ENCODE measurements around the gene P2RX7.

The P2RX7 gene

DNA sequence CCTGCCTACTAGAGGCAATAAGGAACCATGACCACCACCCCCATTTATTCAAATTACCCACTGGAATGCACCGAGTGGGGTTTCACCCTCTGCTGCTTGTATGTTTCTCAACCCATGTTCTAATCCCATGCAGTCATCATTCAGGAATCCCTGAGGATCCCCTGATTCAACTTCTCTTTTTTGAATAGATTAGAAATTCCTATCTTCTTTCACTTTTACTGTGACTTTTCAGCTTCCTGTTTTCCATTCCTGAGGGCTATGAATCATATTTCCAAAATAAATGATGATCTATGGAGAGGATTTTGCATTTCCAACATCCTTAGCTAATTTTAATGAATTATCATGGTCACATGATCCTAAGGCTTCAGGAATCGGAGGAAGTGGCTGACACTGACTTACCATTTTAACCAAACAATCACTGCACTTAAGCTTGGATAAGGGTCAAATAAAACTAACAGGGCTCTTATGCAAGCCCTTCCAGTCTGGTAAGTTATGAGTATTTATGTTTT, 57.9 kb downstream of the P2RX7 start:
- no peak overlapping the region for H3K4me3 ChIP-seq (replicated peaks; ENCODE audit: insufficient read depth, low read length)
- H3K27me3 ChIP-seq (ENCODE audit: insufficient read depth, poor library complexity, severe bottlenecking) = no peaks in the 10 kb centered on the region
- no peak overlapping the region for H3K27ac ChIP-seq (replicated peaks)
- TF ChIP-seq POLR2AphosphoS5 (IDR thresholded peaks at IDR 0.05; ENCODE audit: low read depth) = no peak
- TF ChIP-seq, protein P1, sequence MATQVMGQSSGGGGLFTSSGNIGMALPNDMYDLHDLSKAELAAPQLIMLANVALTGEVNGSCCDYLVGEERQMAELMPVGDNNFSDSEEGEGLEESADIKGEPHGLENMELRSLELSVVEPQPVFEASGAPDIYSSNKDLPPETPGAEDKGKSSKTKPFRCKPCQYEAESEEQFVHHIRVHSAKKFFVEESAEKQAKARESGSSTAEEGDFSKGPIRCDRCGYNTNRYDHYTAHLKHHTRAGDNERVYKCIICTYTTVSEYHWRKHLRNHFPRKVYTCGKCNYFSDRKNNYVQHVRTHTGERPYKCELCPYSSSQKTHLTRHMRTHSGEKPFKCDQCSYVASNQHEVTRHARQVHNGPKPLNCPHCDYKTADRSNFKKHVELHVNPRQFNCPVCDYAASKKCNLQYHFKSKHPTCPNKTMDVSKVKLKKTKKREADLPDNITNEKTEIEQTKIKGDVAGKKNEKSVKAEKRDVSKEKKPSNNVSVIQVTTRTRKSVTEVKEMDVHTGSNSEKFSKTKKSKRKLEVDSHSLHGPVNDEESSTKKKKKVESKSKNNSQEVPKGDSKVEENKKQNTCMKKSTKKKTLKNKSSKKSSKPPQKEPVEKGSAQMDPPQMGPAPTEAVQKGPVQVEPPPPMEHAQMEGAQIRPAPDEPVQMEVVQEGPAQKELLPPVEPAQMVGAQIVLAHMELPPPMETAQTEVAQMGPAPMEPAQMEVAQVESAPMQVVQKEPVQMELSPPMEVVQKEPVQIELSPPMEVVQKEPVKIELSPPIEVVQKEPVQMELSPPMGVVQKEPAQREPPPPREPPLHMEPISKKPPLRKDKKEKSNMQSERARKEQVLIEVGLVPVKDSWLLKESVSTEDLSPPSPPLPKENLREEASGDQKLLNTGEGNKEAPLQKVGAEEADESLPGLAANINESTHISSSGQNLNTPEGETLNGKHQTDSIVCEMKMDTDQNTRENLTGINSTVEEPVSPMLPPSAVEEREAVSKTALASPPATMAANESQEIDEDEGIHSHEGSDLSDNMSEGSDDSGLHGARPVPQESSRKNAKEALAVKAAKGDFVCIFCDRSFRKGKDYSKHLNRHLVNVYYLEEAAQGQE (IDR thresholded peaks at IDR 0.05; ENCODE audit: insufficient replicate concordance, low read depth) = no peak
- TF ChIP-seq SPI1 (IDR thresholded peaks at IDR 0.05; ENCODE audit: borderline replicate concordance, low read depth) = no peak
- DNase-seq (ENCODE audit: low read depth in 1 of 2, low spot score in 1 of 2) = no peak

DNA sequence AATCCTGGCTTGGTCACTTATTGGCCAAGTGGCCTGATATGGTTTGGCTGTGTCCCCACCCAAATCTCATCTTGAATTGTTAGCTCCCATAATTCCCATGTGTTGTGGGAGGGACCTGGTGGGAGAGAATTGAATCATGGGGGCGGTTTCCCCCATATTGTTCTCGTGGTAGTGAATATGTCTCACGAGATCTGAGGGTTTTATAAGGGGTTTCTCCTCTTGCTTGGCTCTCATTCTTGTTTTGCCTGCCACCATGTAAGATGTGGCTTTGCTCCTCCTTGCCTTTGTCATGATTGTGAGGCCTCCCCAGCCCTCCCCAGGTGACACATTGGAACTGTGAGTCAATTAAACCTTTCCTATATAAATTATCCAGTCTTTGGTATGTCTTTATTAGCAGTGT, 58.5 kb downstream of the P2RX7 start:
- Histone ChIP-seq H3K27me3 (ENCODE audit: insufficient read depth, poor library complexity, severe bottlenecking) (no peaks in the 10 kb centered on the region), H3K4me3 (replicated peaks; ENCODE audit: insufficient read depth, low read length) (no peak overlapping the region), H3K27ac (replicated peaks) (no peak overlapping the region)
- TF ChIP-seq, protein P1 (IDR thresholded peaks at IDR 0.05; ENCODE audit: insufficient replicate concordance, low read depth) = no peak
- TF ChIP-seq GABPA (IDR thresholded peaks at IDR 0.05; ENCODE audit: low read depth) = no peak
- no peak for TF ChIP-seq POLR2AphosphoS5 (IDR thresholded peaks at IDR 0.05; ENCODE audit: low read depth)
- TF ChIP-seq, protein P2, sequence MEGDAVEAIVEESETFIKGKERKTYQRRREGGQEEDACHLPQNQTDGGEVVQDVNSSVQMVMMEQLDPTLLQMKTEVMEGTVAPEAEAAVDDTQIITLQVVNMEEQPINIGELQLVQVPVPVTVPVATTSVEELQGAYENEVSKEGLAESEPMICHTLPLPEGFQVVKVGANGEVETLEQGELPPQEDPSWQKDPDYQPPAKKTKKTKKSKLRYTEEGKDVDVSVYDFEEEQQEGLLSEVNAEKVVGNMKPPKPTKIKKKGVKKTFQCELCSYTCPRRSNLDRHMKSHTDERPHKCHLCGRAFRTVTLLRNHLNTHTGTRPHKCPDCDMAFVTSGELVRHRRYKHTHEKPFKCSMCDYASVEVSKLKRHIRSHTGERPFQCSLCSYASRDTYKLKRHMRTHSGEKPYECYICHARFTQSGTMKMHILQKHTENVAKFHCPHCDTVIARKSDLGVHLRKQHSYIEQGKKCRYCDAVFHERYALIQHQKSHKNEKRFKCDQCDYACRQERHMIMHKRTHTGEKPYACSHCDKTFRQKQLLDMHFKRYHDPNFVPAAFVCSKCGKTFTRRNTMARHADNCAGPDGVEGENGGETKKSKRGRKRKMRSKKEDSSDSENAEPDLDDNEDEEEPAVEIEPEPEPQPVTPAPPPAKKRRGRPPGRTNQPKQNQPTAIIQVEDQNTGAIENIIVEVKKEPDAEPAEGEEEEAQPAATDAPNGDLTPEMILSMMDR (IDR thresholded peaks at IDR 0.05; ENCODE audit: insufficient read depth, low read length) = no peak
- no peak for TF ChIP-seq SPI1 (IDR thresholded peaks at IDR 0.05; ENCODE audit: borderline replicate concordance, low read depth)
- DNase-seq (ENCODE audit: low read depth in 1 of 2, low spot score in 1 of 2) = no peak

DNA sequence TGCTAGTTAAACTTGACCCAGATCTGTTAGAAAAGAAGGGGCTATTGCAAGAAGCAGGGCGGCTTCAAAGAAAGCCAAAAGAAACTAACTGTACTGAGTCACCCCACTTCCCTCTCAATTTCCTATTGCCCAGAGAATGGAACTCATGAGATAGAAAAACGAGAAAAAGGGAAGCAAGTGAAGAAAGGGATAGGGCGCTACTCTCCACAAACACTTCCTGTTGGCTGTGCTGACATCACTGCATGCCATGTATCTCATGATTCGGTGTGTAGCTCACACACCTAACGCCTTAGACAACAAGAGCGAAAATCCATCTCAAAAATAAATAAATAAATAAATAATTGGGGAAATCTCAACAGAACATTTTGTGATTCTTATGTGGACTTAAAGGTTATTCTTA, 64.2 kb downstream of the P2RX7 start:
- TF ChIP-seq, protein P2 (IDR thresholded peaks at IDR 0.05; ENCODE audit: insufficient read depth, low read length) = no peak
- TF ChIP-seq GABPA (IDR thresholded peaks at IDR 0.05; ENCODE audit: low read depth) (peak; percentile 54; the same call in 1 of the 2 replicates), POLR2AphosphoS5 (IDR thresholded peaks at IDR 0.05; ENCODE audit: low read depth) (peak; percentile 64), SPI1 (IDR thresholded peaks at IDR 0.05; ENCODE audit: borderline replicate concordance, low read depth) (peak; percentile 89)
- TF ChIP-seq, protein P1 (IDR thresholded peaks at IDR 0.05; ENCODE audit: insufficient replicate concordance, low read depth) = no peak
- Histone ChIP-seq H3K27ac (replicated peaks) (peak overlapping the region; percentile 67), H3K27me3 (ENCODE audit: insufficient read depth, poor library complexity, severe bottlenecking) (no peaks in the 10 kb centered on the region), H3K4me3 (replicated peaks; ENCODE audit: insufficient read depth, low read length) (no peak overlapping the region)
- DNase-seq (ENCODE audit: low read depth in 1 of 2, low spot score in 1 of 2) = peak; percentile 49 to 86

All from HL-60 (cell line).